GM19043 (cell line): Measurements from ENCODE around the gene OFD1.
"Not testable (repeated sequence)": the region's sequence is repeated elsewhere in the genome, so short reads cannot be mapped to it uniquely, and the experiment has no call there.

Experiments used
- ATAC-seq: cut with Tn5 transposase; IDR thresholded peaks from one replicate; pipeline ENCODE4 v1.9.1; 2021; ENCODE audit warnings: low read depth; ENCODE audit not compliant: unreplicated experiment

OFD1 gene

GRCh38 chrX:13700380-13700779 lies 34.2 kb upstream of the OFD1 start:
- ATAC-seq = no peak

GRCh38 chrX:13702111-13702789 lies 32.3 kb upstream of the OFD1 start:
- ATAC-seq = no peak

- no peak for ATAC-seq
Measured at GRCh38 chrX:13703135-13703534, 31.4 kb upstream of the OFD1 start.

GRCh38 chrX:13703589-13703988 lies 31.0 kb upstream of the OFD1 start:
- ATAC-seq = no peak

GRCh38 chrX:13711141-13711540 lies 23.4 kb upstream of the OFD1 start:
- no peak for ATAC-seq

- ATAC-seq = no peak
Measured at GRCh38 chrX:13716455-13716854, 18.1 kb upstream of the OFD1 start.

GRCh38 chrX:13716905-13717304 lies 17.6 kb upstream of the OFD1 start:
- ATAC-seq = no peak

GRCh38 chrX:13717700-13718472 lies 16.7 kb upstream of the OFD1 start:
- ATAC-seq = no peak

- ATAC-seq = no peak
Measured at GRCh38 chrX:13719192-13719856, 15.2 kb upstream of the OFD1 start.

GRCh38 chrX:13721371-13721770 lies 13.2 kb upstream of the OFD1 start:
- ATAC-seq = no peak

- ATAC-seq = no peak
Measured at GRCh38 chrX:13721819-13722519, 12.6 kb upstream of the OFD1 start.

GRCh38 chrX:13724878-13725277 lies 9.7 kb upstream of the OFD1 start:
- ATAC-seq = not testable (repeated sequence)

- not testable (repeated sequence) for ATAC-seq
Measured at GRCh38 chrX:13726583-13726982, 8.0 kb upstream of the OFD1 start.

GRCh38 chrX:13730523-13730922 lies 4.0 kb upstream of the OFD1 start:
- ATAC-seq = not testable (repeated sequence)

GRCh38 chrX:13732246-13733067 lies 2.1 kb upstream of the OFD1 start:
- no peak for ATAC-seq

- no peak for ATAC-seq
Measured at GRCh38 chrX:13733506-13733905, 1.0 kb upstream of the OFD1 start.

- no peak for ATAC-seq
Measured at GRCh38 chrX:13741695-13742094, 7.1 kb downstream of the OFD1 start.

GRCh38 chrX:13742397-13743176 lies 8.0 kb downstream of the OFD1 start:
- peak; percentile 94 for ATAC-seq

- no peak for ATAC-seq
Measured at GRCh38 chrX:13747836-13748235, 13.3 kb downstream of the OFD1 start.
